Peyer's patch (tissue), 4 donors: Measurements from ENCODE around the gene HMCN1. TPM values are rescaled to one million over a fixed set of nuclear protein-coding genes. Genes with fewer than 3 reads are reported as not detected.

Experiments used
- DNase-seq, 3 donors: peaks; one replicate each; pipeline ENCODE4 v3.0.0-alpha.2; 2017 to 2019
- H3K27ac ChIP-seq, 4 donors: fragments of 200-600 bp; sonication (generic); one replicate each; pipeline ENCODE4 v1.5.1; 2016 to 2019
- H3K27me3 ChIP-seq, 2 donors: fragments of 200-600 bp; sonication (generic); one replicate each; pipeline ENCODE4 v1.5.1; 2019
- H3K36me3 ChIP-seq, 3 donors: fragments of 200-600 bp; sonication (generic); one replicate each; pipeline ENCODE4 v1.5.1; 2016 to 2019
- H3K4me1 ChIP-seq, 4 donors: fragments of 200-600 bp; sonication (generic); one replicate each; pipeline ENCODE4 v1.5.1; 2016 to 2019
- H3K4me3 ChIP-seq, 4 donors: fragments of 200-600 bp; sonication (generic); 1 replicate in 3 of 4; 2 replicates in 1 of 4; pipeline ENCODE4 v1.5.1; 2016 to 2019; ENCODE audit warnings: mild to moderate bottlenecking in 1 of 4
- H3K9me3 ChIP-seq, 4 donors: fragments of 200-600 bp; sonication (generic); one replicate each; pipeline ENCODE4 v1.5.1; 2016 to 2019; ENCODE audit warnings: mild to moderate bottlenecking in 1 of 4
- CTCF ChIP-seq, 6 experiments: fragments of 450-650 bp in 4 of 6; fragments of 200-600 bp in 2 of 6; sonication (generic) in 1 of 6; IDR thresholded peaks; one replicate each; pipeline ENCODE4 v1.5.1; 2017 to 2019; ENCODE audit warnings: antibody characterized with exemption in 6 of 6, mild to moderate bottlenecking in 3 of 6, moderate library complexity in 1 of 6
- POLR2A ChIP-seq, 2 donors: fragments of 450-650 bp; IDR thresholded peaks; one replicate each; pipeline ENCODE4 v1.5.1; 2017; ENCODE audit warnings: antibody characterized with exemption in 2 of 2, mild to moderate bottlenecking in 2 of 2, moderate library complexity in 2 of 2
- total RNA-seq, 4 donors: library from RNA; depleted of rRNA; stranded (reverse); fragments of >200 nt; gene quantifications; one replicate each; pipeline ENCODE4 v1.1.0, GENCODE V29; 2016

HMCN1 gene
- total RNA-seq, 4 donors from 2014 or later, result 1.5 to 18.2 (median 7.1) TPM

DNA sequence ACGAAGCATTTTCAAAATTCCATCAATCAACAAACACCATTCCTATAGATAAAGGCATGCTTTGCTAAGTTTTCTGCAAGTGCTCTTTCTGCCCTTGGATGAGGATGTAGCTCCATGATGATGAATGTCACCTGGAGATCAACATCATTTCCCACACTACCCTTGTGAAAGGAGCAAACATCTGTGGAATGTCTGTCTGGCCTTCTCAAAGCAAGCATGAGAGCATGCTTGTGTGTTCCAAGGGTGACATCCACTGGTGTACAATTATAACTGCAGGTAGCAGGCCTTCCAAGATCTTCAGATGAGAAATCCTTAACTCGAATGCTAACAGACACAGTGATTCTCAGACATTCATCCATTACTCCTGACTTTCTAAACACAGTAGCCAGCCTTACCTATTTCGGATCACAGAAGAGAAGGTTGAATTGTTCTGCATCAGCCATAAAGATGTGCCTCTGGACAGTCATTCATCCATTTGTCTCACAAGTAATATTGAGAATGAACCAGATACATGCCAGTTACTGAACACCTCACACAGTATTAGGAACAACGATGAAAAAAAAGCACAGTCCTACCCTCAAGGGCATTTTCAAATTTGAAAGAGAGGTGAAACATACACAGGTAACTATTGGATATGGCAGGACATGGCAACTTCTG is 478.5 kb downstream of the HMCN1 start:
- Histone ChIP-seq H3K27me3 (no peaks in the 10 kb centered on the region), H3K4me1 (no peaks in the 10 kb centered on the region), H3K4me3 (no peak overlapping the region), H3K9me3 (no peaks in the 10 kb centered on the region), H3K36me3 (no peaks in the 10 kb centered on the region), H3K27ac (no peak overlapping the region)
- DNase-seq, result peak in 1 of 3 donors; percentile 49
- TF ChIP-seq POLR2A (IDR thresholded peaks at IDR 0.05) (no peak), CTCF (IDR thresholded peaks at IDR 0.05) (peak in 5 of 6 experiments; percentile 43 to 92 (median 86))

DNA sequence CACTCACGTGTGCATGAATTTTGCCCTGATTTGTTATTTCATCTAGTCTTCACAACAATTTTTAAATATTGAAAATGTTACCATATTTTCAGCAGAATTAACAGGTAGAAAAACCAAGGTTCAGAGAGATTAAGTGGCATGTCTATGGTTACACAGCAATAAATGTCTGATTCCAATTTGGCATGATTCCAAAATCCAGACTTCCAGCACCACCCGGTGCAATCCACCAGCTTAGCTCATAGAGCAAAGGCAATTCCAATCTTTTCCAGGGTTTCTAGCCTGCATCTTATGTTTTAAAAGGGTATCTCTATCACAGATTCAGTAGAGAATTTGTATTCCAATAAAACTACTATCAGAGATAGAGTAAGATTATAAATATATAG is 479.0 kb downstream of the HMCN1 start:
- no peaks in the 10 kb centered on the region for H3K9me3 ChIP-seq
- no peaks in the 10 kb centered on the region for H3K4me1 ChIP-seq
- H3K36me3 ChIP-seq, result no peaks in the 10 kb centered on the region
- no peak for DNase-seq
- H3K4me3 ChIP-seq, result no peak overlapping the region
- TF ChIP-seq CTCF (IDR thresholded peaks at IDR 0.05) (no peak), POLR2A (IDR thresholded peaks at IDR 0.05) (no peak)
- H3K27ac ChIP-seq, result no peak overlapping the region
- H3K27me3 ChIP-seq, result no peaks in the 10 kb centered on the region

DNA sequence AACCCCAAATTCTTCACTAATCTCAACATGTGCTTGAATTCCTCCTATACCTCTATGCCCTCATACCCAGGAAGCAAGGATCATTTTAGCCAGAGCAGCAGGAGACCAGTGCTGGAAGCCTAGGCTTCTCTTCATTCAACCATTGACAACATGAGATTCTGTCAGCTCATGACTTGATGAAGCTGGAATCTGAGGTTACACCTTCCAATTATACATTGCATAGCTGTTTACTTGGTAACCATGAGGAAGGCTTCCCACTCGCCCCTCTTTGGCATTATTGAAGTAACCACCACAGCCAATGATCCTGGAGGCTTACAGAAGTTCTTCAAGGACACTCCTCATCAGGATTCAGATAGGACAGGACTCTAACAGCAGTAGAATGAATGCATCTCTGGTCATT is 480.6 kb downstream of the HMCN1 start:
- no peak for TF ChIP-seq CTCF (IDR thresholded peaks at IDR 0.05)
- TF ChIP-seq POLR2A (IDR thresholded peaks at IDR 0.05), result no peak
- no peak for DNase-seq
- Histone ChIP-seq H3K27me3 (no peaks in the 10 kb centered on the region), H3K4me1 (no peaks in the 10 kb centered on the region), H3K4me3 (no peak overlapping the region), H3K27ac (no peak overlapping the region), H3K9me3 (no peaks in the 10 kb centered on the region), H3K36me3 (no peaks in the 10 kb centered on the region)

- H3K27me3 ChIP-seq, result no peaks in the 10 kb centered on the region
- H3K9me3 ChIP-seq, result no peaks in the 10 kb centered on the region
- H3K4me3 ChIP-seq, result no peak overlapping the region
- TF ChIP-seq POLR2A (IDR thresholded peaks at IDR 0.05), result no peak
- TF ChIP-seq CTCF (IDR thresholded peaks at IDR 0.05), result no peak
- H3K4me1 ChIP-seq, result no peaks in the 10 kb centered on the region
- no peak for DNase-seq
- H3K27ac ChIP-seq, result no peak overlapping the region
- no peaks in the 10 kb centered on the region for H3K36me3 ChIP-seq
These were observed 481.4 kb downstream of the HMCN1 start for GRCh38 chr1:186215636-186216035.

DNA sequence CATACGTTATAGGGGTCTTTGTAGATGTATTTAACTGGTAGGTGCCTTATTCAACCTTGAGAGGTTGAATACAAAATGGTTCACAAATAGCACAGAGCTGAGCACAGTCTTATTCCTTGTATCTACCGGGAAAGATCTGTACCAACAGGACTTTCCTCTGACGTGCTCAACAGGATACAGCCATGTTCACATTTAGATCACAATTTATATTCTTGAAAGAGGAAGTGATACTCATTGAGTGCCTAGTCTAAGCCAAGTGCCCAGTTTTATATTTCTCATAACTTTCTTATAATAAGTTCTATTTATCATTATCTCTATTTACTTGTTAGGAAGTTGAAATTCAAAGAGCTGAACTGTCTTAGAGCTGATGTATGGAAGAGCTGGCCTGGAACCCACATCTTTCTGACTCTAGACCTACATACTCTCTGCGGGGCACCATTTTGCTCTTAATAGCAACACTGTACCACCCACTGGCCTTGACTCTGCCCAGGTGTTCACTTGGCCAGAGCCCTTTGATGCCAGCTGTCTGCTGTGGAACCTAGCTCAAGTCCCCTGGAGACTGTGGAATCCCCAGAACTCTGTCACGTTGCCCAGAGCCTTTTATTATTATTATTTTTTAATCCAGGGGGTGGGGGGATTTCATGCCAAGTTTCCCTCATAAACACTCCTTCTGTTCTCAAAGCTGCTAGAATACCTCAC is 484.6 kb downstream of the HMCN1 start:
- DNase-seq, result no peak
- H3K9me3 ChIP-seq, result no peaks in the 10 kb centered on the region
- no peak overlapping the region for H3K4me3 ChIP-seq
- H3K4me1 ChIP-seq, result no peaks in the 10 kb centered on the region
- no peaks in the 10 kb centered on the region for H3K27me3 ChIP-seq
- TF ChIP-seq CTCF (IDR thresholded peaks at IDR 0.05), result no peak
- TF ChIP-seq POLR2A (IDR thresholded peaks at IDR 0.05), result no peak
- H3K27ac ChIP-seq, result no peak overlapping the region
- H3K36me3 ChIP-seq, result no peaks in the 10 kb centered on the region
